HG03103 (cell line): ENCODE results near the gene ABCG8.
"Not testable (repeated sequence)": the region's sequence is repeated elsewhere in the genome, so short reads cannot be mapped to it uniquely, and the experiment has no call there.

Source experiments
- ATAC-seq: cut with Tn5 transposase; IDR thresholded peaks from one replicate; pipeline ENCODE4 v1.9.1; 2021; ENCODE audit warnings: low read depth; ENCODE audit not compliant: unreplicated experiment

The ABCG8 gene

DNA sequence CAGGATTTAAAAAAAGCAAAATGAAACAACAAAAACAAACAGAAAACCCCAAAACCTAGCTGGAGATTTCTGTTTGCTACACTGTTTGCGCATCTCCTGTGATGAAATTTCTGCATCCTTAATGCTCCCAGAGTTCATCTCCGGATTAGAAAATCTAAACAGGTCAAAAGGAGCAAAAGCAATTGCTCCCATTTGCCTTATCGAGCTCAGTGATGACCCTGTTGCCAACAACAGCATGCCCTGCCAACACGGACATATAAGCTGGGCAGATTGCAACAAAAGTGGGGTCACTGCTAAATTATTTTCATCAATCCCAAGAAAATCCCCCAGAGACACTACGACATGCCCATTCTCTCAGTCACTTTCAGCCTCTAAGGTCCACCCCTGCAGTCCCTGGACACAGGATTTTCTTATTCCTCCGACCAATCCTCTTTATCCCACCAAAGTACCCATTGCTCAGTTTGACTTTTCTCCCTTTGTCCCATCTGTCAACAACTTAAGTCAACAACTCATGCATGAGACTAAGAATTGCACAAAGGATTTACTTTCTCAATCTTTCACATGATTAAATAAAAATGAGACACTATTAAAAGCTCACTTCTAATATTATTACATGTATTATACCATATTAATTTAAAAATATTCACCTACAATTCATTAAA lies 67.8 kb downstream of the ABCG8 start:
- no peak for ATAC-seq

- ATAC-seq = not testable (repeated sequence)
These were observed 72.5 kb downstream of the ABCG8 start for GRCh38 chr2:43911136-43911790.

DNA sequence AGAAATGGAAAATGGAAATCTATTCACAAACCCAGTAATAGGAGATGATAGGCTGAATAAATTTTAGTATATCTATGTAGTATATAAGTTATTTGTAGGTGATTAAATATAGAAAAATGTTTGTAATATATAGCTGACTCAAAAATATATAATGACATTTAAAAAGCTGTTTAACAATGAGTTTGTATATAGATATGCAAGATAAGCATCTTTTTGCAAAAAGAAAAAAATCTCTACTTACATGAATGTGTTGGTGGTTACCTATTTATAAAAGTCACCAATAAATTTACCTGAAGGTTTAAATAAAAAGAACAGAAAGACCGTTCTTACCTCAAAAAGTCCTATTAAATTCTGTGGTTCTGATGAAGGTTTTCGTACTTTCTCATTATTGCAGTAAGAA lies 85.7 kb downstream of the ABCG8 start:
- no peak for ATAC-seq

DNA sequence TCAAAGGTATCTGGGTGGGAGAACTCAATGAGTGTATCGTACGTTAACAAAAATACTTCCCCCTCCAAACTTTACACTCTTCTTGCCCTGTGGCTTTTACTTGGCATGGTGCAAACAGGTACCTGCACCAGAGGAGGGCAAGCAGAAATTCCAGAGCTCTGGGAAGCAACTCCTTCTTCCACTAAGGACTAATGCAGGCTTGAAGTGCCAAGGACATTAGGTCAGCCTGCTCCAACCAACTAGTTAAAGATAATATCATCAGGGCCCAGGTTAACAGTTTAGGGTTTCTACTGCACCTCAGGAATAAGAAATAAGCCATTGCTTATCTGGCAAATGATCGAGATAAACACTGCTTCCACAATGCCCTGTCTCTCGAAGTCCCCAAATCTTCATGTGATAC lies 86.7 kb downstream of the ABCG8 start:
- ATAC-seq = no peak

DNA sequence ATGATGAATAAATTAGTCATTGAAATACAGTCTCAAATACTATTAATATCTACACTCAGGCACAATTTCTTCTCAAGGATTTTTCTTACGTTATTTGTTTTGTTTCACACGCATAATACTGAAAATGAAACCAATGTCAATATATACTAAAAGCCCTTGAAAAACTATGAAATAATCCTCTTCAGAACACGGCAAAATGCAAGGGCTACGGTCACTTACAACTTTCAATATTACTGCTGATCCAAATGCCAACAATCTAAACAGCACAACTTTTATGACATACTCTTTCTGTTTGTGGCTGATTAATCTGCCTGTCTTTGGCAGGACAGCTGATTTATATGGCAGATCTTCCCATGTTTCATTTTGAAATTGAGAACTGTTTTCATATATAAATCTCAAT lies 88.7 kb downstream of the ABCG8 start:
- no peak for ATAC-seq

- no peak for ATAC-seq
These were observed 92.5 kb downstream of the ABCG8 start for GRCh38 chr2:43931293-43931692.
